Liver (tissue), 3 donors: ENCODE measurements around the gene AHNAK2.

Experiments
- EGR1 ChIP-seq, 2 donors: IDR thresholded peaks; 2 replicates each; pipeline ENCODE4 v1.6.1; 2016 to 2018; ENCODE audit warnings: antibody characterized with exemption in 2 of 2, low read depth in 2 of 2
- FOXA2 ChIP-seq: IDR thresholded peaks from 2 replicates; pipeline ENCODE4 v1.6.1; 2016; ENCODE audit warnings: antibody characterized with exemption
- GABPA ChIP-seq, 2 donors: IDR thresholded peaks in 1 of 2; conservative IDR thresholded peaks in 1 of 2; 2 replicates each; pipeline ENCODE4 v1.6.1; 2016; ENCODE audit warnings: antibody characterized with exemption in 2 of 2, mild to moderate bottlenecking in 1 of 2, moderate library complexity in 1 of 2
- JUND ChIP-seq, 2 donors: IDR thresholded peaks; 2 replicates each; pipeline ENCODE4 v1.6.1; 2016; ENCODE audit warnings: antibody characterized with exemption in 2 of 2
- NR2F2 ChIP-seq: IDR thresholded peaks from 2 replicates; pipeline ENCODE4 v1.6.1; 2016; ENCODE audit warnings: antibody characterized with exemption
- RAD21 ChIP-seq, 2 donors: IDR thresholded peaks; 2 replicates each; pipeline ENCODE4 v1.6.1; 2016; ENCODE audit warnings: antibody characterized with exemption in 2 of 2, mild to moderate bottlenecking in 2 of 2
- SP1 ChIP-seq: IDR thresholded peaks from 2 replicates; pipeline ENCODE4 v1.6.1; 2018; ENCODE audit warnings: antibody characterized with exemption, mild to moderate bottlenecking
- TAF1 ChIP-seq: conservative IDR thresholded peaks from 2 replicates; pipeline ENCODE4 v1.6.1; 2016; ENCODE audit warnings: antibody characterized with exemption, mild to moderate bottlenecking
- YY1 ChIP-seq: IDR thresholded peaks from 2 replicates; pipeline ENCODE4 v1.6.1; 2016; ENCODE audit warnings: antibody characterized with exemption, mild to moderate bottlenecking
- TF ChIP-seq, protein P1 (sequence below): fragments of 150-350 bp; IDR thresholded peaks from 2 replicates; pipeline ENCODE4 v1.5.1; 2017; ENCODE audit warnings: improper control_type of control experiment, low read depth, low read length; ENCODE audit not compliant: missing input control
- TF ChIP-seq, protein P2 (sequence below): IDR thresholded peaks from 2 replicates; pipeline ENCODE4 v1.6.1; 2016; ENCODE audit warnings: antibody characterized with exemption
- TF ChIP-seq, protein P3 (sequence below): IDR thresholded peaks from 2 replicates; pipeline ENCODE4 v1.6.1; 2016; ENCODE audit warnings: antibody characterized with exemption
- TF ChIP-seq, protein P4 (sequence below): IDR thresholded peaks from 2 replicates; pipeline ENCODE4 v1.6.1; 2016; ENCODE audit warnings: antibody characterized with exemption, mild to moderate bottlenecking
- TF ChIP-seq, protein P5 (sequence below): IDR thresholded peaks from 2 replicates; pipeline ENCODE4 v1.6.1; 2016; ENCODE audit warnings: antibody characterized with exemption
- donor health status: healthy.
- donor health status: healthy.

DNA sequence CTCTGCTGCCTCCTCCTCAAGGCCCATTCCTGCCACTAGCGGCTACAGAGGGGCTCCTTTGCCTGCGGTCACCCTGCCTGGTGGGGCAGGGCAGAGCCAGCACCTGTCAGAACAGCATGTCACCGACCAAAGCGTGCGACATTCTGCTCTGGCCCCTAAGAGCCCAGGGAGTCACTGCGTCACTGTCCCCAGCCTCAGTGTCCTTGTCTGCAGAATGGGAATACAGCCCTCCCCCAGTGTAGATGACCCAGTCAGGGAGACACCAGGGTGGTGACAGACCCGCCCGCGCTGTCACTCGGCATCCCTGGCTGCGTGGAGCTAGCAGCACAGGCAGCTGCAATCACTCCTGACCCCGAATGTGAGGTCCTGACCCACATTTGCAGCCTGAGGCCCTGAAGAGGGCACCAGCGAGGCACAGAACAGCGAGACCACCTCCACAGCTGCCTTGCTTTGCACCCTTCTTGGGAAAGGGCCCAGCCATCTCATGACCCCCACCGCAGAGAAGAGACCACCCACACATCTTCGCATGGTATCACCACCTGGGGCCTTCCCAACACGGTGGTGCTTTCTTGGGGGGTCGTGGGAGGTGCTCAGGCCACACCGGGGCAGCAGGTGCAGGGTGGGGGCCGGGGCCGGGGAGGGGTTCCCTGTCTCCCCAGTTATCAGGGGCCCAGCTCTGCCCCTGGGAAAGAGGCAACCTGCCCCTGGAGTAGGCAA lies 2.5 kb downstream of the AHNAK2 start:
- no peak for TF ChIP-seq YY1
- TF ChIP-seq, protein P1, sequence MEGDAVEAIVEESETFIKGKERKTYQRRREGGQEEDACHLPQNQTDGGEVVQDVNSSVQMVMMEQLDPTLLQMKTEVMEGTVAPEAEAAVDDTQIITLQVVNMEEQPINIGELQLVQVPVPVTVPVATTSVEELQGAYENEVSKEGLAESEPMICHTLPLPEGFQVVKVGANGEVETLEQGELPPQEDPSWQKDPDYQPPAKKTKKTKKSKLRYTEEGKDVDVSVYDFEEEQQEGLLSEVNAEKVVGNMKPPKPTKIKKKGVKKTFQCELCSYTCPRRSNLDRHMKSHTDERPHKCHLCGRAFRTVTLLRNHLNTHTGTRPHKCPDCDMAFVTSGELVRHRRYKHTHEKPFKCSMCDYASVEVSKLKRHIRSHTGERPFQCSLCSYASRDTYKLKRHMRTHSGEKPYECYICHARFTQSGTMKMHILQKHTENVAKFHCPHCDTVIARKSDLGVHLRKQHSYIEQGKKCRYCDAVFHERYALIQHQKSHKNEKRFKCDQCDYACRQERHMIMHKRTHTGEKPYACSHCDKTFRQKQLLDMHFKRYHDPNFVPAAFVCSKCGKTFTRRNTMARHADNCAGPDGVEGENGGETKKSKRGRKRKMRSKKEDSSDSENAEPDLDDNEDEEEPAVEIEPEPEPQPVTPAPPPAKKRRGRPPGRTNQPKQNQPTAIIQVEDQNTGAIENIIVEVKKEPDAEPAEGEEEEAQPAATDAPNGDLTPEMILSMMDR = no peak
- no peak for TF ChIP-seq GABPA (IDR thresholded peaks at IDR 0.05 in 1 of 2, conservative IDR thresholded peaks at IDR 0.05 in 1 of 2)
- TF ChIP-seq, protein P2, sequence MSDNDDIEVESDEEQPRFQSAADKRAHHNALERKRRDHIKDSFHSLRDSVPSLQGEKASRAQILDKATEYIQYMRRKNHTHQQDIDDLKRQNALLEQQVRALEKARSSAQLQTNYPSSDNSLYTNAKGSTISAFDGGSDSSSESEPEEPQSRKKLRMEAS = no peak
- TF ChIP-seq, protein P3, sequence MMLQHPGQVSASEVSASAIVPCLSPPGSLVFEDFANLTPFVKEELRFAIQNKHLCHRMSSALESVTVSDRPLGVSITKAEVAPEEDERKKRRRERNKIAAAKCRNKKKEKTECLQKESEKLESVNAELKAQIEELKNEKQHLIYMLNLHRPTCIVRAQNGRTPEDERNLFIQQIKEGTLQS = no peak
- TF ChIP-seq EGR1 (IDR thresholded peaks at IDR 0.05; ENCODE audit: low read depth in 2 of 2) = no peak
- no peak for TF ChIP-seq JUND (IDR thresholded peaks at IDR 0.05)
- no peak for TF ChIP-seq TAF1
- TF ChIP-seq, protein P4, sequence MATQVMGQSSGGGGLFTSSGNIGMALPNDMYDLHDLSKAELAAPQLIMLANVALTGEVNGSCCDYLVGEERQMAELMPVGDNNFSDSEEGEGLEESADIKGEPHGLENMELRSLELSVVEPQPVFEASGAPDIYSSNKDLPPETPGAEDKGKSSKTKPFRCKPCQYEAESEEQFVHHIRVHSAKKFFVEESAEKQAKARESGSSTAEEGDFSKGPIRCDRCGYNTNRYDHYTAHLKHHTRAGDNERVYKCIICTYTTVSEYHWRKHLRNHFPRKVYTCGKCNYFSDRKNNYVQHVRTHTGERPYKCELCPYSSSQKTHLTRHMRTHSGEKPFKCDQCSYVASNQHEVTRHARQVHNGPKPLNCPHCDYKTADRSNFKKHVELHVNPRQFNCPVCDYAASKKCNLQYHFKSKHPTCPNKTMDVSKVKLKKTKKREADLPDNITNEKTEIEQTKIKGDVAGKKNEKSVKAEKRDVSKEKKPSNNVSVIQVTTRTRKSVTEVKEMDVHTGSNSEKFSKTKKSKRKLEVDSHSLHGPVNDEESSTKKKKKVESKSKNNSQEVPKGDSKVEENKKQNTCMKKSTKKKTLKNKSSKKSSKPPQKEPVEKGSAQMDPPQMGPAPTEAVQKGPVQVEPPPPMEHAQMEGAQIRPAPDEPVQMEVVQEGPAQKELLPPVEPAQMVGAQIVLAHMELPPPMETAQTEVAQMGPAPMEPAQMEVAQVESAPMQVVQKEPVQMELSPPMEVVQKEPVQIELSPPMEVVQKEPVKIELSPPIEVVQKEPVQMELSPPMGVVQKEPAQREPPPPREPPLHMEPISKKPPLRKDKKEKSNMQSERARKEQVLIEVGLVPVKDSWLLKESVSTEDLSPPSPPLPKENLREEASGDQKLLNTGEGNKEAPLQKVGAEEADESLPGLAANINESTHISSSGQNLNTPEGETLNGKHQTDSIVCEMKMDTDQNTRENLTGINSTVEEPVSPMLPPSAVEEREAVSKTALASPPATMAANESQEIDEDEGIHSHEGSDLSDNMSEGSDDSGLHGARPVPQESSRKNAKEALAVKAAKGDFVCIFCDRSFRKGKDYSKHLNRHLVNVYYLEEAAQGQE = no peak
- no peak for TF ChIP-seq SP1
- TF ChIP-seq, protein P5, sequence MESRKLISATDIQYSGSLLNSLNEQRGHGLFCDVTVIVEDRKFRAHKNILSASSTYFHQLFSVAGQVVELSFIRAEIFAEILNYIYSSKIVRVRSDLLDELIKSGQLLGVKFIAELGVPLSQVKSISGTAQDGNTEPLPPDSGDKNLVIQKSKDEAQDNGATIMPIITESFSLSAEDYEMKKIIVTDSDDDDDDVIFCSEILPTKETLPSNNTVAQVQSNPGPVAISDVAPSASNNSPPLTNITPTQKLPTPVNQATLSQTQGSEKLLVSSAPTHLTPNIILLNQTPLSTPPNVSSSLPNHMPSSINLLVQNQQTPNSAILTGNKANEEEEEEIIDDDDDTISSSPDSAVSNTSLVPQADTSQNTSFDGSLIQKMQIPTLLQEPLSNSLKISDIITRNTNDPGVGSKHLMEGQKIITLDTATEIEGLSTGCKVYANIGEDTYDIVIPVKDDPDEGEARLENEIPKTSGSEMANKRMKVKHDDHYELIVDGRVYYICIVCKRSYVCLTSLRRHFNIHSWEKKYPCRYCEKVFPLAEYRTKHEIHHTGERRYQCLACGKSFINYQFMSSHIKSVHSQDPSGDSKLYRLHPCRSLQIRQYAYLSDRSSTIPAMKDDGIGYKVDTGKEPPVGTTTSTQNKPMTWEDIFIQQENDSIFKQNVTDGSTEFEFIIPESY = no peak
- TF ChIP-seq RAD21 (IDR thresholded peaks at IDR 0.05) = no peak
- no peak for TF ChIP-seq FOXA2
- TF ChIP-seq NR2F2 = no peak
